HG02885 (cell line): ENCODE data around the gene PAPSS2.
"Not testable (repeated sequence)": the region's sequence is repeated elsewhere in the genome, so short reads cannot be mapped to it uniquely, and the experiment has no call there.

ENCODE experiments used
- ATAC-seq: cut with Tn5 transposase; IDR thresholded peaks from one replicate; pipeline ENCODE4 v1.9.1; 2021; ENCODE audit warnings: mild to moderate bottlenecking; ENCODE audit not compliant: unreplicated experiment, poor library complexity

The PAPSS2 gene

GRCh38 chr10:87640043-87640442, 19.6 kb upstream of the PAPSS2 start:
- ATAC-seq = no peak

DNA sequence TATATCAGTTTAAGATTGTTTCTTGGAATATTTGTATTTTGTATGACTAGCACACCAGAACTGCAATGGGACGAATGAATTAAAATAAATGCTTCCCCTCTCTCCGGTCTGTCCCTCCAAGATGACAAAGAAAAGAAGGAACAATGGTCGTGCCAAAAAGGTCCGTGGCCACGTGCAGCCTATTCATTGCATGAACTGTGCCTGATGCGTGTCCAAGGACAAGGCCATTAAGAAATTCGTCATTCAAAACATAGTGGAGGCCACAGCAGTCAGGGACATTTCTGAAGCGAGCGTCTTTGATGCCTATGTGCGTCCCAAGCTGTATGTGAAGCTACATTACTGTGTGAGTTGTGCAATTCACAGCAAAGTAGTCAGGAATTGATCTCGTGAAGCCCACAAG, 17.2 kb upstream of the PAPSS2 start:
- no peak for ATAC-seq

DNA sequence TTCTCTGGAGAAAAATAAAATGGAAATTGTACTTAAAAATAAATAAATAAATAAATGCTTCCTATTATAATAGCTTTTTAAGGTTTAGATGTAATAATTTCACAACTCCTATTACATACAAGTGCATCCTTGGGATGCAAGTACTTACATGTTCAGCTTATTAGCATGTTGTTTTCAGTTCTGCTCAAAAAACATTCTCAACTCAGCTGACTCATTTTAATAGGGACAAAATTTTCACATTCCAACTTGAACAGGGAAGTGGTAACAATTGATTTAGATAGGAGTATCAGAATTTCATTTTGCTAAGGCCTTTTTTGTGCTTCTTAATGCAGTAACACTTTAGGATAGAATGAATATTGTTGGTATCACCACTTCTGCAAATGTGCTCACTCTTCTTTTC, 16.7 kb upstream of the PAPSS2 start:
- ATAC-seq = no peak

GRCh38 chr10:87643920-87644319, 15.8 kb upstream of the PAPSS2 start:
- ATAC-seq = no peak

GRCh38 chr10:87644500-87644899, 15.2 kb upstream of the PAPSS2 start:
- ATAC-seq = not testable (repeated sequence)

DNA sequence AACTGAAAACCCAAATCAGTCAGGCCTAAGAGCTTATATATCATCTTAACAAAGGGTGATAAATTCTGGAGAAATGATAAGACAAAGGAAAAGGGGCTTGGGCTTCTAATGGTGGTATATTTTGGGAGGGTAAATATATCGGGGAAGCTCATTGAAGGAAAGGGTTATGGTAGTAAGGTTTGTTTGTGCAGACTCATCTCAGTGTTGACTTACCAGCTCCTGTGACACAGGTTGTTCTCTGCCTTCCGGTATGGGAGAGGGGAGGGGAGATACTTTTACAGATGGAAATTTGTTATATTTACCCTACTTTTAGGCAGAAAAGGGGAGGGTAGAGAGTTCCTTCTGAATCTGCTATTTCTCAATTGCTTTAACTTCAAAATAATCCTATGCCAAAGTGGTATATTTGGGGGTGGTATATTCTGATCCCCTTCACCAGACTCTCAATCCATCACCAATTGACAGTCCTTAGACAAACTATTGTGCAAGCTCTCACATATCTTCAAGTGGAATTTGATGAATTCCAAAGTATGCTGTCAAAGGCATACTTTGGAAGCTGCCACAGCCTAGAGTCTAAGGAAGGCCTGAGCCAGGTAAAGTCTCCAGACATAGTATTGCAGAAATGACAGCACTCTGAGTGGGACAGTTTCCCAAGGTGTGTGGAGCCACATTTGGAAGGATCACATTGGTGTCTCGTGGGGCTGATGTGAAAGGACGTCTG, 13.3 kb upstream of the PAPSS2 start:
- no peak for ATAC-seq

DNA sequence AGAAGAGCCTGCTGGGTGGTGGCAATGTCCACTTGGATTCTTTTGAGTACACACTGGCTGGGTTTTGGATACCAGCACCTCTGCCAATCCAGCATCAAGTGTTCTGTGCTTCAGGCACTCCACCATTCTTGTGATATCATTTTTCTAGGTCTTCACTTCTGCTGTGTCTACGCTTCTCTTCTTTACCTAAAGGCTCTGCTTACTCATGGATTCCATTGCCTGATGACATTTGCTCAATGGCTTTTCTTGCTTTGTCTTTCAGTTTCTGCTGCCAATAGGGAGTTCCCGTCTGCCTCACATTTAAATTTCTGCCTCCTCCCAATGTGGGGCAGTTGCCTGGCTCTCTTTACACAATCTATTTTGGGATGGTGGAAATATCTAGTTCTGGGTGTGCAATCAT, 12.7 kb upstream of the PAPSS2 start:
- ATAC-seq = no peak

GRCh38 chr10:87650838-87651589, 8.7 kb upstream of the PAPSS2 start:
- no peak for ATAC-seq

DNA sequence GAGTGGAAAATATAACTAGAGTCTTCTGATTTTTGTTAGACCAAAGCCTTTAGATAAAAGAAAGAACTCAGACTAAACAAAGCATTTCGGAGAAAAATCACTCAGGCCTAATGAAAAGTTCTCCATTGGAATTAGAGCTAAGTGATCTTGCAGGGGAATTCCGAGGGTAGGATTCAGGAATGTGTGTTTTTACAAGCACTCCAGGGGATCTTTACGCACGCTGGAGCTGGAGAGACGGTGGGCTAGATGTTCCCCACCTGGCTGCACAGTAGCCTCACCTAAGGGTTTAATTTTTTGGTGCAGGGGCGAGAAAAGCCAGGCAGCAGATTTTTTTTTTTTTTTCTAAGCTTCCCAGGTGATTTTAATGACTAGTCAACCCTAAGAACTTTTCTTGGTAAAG, 7.9 kb upstream of the PAPSS2 start:
- ATAC-seq = no peak

DNA sequence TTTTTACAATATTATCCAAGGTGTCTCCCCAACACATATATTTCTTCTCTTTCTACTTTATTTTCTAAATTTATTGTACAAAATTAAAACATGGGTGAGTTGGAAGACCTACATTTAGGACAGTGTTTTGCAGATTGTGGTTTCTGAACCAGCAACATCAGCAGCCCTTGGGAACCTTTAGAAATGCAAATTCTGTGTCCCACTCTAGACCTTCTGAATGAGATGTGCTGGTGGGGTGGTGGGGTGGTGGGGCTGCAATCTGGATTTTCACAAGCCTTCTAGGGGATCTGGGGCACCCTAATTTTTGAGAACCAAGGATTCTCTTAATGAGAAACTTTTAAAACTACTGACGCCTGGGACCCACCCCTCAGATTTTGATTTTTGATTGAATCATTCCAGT, 7.4 kb upstream of the PAPSS2 start:
- ATAC-seq = no peak

- no peak for ATAC-seq
Observed at GRCh38 chr10:87654212-87654611, 5.5 kb upstream of the PAPSS2 start.

GRCh38 chr10:87656431-87657072, 3.1 kb upstream of the PAPSS2 start:
- no peak for ATAC-seq

- ATAC-seq = no peak
Observed at GRCh38 chr10:87657371-87657770, 2.3 kb upstream of the PAPSS2 start.

DNA sequence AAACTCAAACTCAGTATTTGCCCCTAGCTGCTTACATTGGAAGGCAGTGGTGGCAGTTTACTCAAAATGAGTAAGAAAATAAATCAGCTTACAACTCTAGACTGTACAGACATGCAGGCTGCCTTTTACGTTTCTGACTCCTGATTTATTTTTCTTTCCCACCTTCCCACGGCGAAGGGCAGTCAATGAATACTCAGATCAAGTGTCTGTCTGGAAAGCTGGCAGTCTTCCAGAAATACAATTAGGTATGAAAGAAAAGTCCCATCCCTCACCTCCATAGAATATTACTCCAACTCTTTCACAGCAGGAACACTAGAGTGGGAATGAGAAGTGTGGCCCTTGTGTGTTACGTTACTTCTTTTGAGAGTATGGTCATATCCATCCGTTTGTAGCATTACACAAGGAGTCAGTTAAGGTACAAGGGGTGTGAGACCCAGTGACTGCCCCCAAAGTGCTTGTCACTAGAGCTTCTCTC, 1.3 kb upstream of the PAPSS2 start:
- no peak for ATAC-seq

DNA sequence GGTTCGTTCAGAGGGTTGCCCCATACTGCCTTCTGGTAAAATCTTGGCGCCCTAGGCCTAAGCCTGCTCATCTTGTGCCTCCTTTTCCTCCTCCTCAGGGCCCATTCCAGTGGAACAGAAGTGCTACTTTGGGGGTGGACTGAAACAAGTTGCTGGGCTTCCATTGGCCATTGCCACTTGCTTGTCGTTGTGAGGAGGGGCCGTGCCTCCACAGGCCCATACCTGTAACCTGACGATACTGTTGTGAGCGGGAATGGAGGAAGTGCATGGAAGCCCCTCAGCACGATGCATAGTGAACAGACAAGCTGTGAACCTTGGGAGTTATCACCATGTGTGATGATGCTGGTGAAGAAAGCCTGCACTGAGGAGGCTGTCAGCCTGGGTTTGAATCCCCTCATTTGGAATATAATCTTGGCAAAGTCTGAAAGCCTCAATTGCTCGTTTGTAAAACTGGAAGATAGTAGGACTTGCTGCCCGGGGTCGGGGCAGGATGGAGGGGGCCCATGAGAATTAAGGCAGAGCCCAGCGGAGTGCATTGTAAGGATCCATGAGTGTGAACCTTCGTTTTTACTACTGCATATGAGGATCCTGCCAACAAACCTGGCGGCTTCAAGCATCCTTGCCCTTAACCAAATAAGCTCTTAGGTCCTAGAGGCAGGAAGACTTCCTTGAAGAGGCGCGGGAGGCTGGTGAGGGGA, 671 bp upstream of the PAPSS2 start:
- ATAC-seq = no peak

- no peak for ATAC-seq
Observed at GRCh38 chr10:87660484-87661133, 931 bp downstream of the PAPSS2 start.

DNA sequence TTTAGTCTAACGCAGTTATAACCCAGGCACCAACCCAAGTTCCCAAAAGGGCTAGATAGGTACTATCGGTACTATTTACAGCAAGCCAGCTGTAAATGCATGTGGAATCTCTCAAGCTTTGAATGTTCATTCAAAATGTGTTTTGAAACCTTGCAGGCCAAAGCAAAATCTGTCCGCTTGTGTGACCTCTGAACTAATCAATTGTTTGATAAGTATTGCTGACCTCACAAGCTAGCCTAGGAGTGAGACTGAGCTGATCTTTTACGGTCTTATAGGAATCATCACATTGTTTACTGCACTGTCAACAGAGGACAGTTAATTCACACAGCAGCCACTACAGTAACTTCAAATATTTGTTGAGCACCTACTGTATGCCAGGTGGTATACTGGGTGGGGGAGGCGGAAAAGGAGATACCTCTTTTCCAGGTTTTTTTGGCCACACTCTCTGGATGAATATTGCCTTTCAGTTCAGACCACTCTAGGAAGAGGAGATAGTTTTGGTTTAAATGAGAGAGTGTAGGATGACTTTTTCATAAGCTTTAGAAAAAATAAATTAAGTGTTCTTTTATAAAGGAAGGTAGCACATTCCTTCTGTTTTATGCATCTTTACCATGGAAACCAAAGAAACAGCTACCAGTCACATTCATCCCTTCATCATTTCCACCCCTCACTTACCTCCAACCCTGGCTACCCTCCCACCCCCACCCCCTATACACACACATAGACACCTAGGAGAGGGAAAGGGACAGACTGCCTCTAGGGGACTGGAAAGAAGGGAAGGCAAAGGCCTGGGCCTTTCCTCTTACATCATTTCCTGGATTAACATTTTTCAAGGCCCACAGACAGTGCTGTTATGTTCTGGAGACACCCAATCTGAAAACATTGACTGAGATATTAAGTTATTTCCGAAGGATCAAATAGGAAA, 2.4 kb downstream of the PAPSS2 start:
- no peak for ATAC-seq

- ATAC-seq = no peak
Observed at GRCh38 chr10:87664276-87664701, 4.6 kb downstream of the PAPSS2 start.

DNA sequence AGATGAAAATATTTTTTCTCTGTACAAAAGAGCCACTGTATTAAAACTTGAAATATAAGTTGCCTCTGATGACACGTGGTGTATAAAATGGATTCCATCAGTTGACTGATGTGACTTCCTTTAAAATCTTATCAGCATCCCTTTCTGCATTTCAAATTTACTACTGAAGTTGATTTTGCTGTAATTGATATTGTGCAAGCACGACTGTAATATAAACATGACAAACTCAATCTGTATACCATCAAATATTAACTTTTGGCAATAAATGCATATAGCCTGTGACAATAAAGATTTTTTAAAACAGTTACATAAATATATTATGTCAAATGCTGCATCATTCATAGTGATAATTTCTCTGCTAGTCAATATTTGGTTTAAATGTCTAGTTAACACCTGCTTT, 7.8 kb downstream of the PAPSS2 start:
- ATAC-seq = no peak
